ENCODE results near the gene NAA16.

NAA16 gene

GRCh38 chr13:41361491-41361890, 50.4 kb downstream of the NAA16 start:
- DNase-seq: no peak

- no peak for DNase-seq
These were observed 53.0 kb downstream of the NAA16 start for GRCh38 chr13:41364043-41364442.

- DNase-seq: no peak
These were observed 54.6 kb downstream of the NAA16 start for GRCh38 chr13:41365631-41366030.

- DNase-seq: no peak
These were observed 59.7 kb downstream of the NAA16 start for GRCh38 chr13:41370736-41371135.

- no peak for DNase-seq
These were observed 66.4 kb downstream of the NAA16 start for GRCh38 chr13:41377446-41377845.

- DNase-seq: no peak
These were observed 71.4 kb downstream of the NAA16 start for GRCh38 chr13:41382431-41382830.

- DNase-seq: no peak
These were observed 72.3 kb downstream of the NAA16 start for GRCh38 chr13:41383386-41383785.

GRCh38 chr13:41384749-41385503, 73.9 kb downstream of the NAA16 start:
- peak; percentile 20 for DNase-seq

- no peak for DNase-seq
These were observed 75.1 kb downstream of the NAA16 start for GRCh38 chr13:41386211-41386610.

GRCh38 chr13:41387576-41387975, 76.5 kb downstream of the NAA16 start:
- DNase-seq: no peak

- DNase-seq: no peak
These were observed 77.2 kb downstream of the NAA16 start for GRCh38 chr13:41388143-41388881.

GRCh38 chr13:41389580-41389979, 78.5 kb downstream of the NAA16 start:
- DNase-seq: no peak

- DNase-seq: no peak
These were observed 83.1 kb downstream of the NAA16 start for GRCh38 chr13:41394166-41394565.

GRCh38 chr13:41398494-41399170, 87.6 kb downstream of the NAA16 start:
- DNase-seq: no peak

GRCh38 chr13:41401366-41401765, 90.3 kb downstream of the NAA16 start:
- DNase-seq: no peak

GRCh38 chr13:41402691-41403511, 91.8 kb downstream of the NAA16 start:
- DNase-seq: no peak

GRCh38 chr13:41403983-41404382, 92.9 kb downstream of the NAA16 start:
- no peak for DNase-seq

- no peak for DNase-seq
These were observed 94.3 kb downstream of the NAA16 start for GRCh38 chr13:41405367-41405766.

- DNase-seq: no peak
These were observed 96.3 kb downstream of the NAA16 start for GRCh38 chr13:41407380-41407779.

- DNase-seq: no peak
These were observed 97.1 kb downstream of the NAA16 start for GRCh38 chr13:41408121-41408520.

- no peak for DNase-seq
These were observed 97.7 kb downstream of the NAA16 start for GRCh38 chr13:41408746-41409145.

GRCh38 chr13:41409611-41410010, 98.5 kb downstream of the NAA16 start:
- no peak for DNase-seq

GRCh38 chr13:41411060-41411459, 100.0 kb downstream of the NAA16 start:
- DNase-seq: no peak
